Body of pancreas (tissue), 4 donors: ENCODE measurements around the gene RRP15. TPM values are rescaled to one million over a fixed set of nuclear protein-coding genes. Genes with fewer than 3 reads are reported as not detected.

Source experiments
- ATAC-seq: fragments of 150-250 bp; one replicate; pipeline ENCODE4 v1.9.1; 2016
- DNase-seq, 4 donors: peaks; one replicate each; pipeline ENCODE4 v3.0.0-alpha.2; 2019
- H3K27ac ChIP-seq, 4 donors: fragments of 200-600 bp; sonication (generic); 1 replicate in 3 of 4; 2 replicates in 1 of 4; pipeline versions ENCODE4 v1.5.1 to v1.6.1; 2016 to 2019; ENCODE audit warnings: mild to moderate bottlenecking in 1 of 4, mixed read lengths in 1 of 4, moderate library complexity in 1 of 4
- H3K27me3 ChIP-seq, 2 donors: fragments of 200-600 bp; sonication (generic); one replicate each; pipeline ENCODE4 v1.6.0; 2016; ENCODE audit warnings: mild to moderate bottlenecking in 1 of 2
- H3K36me3 ChIP-seq, 2 donors: fragments of 200-600 bp; sonication (generic); replicated peaks in 1 of 2; 2 replicates each; pipeline ENCODE4 v1.5.1; 2016; ENCODE audit warnings: low read depth in 2 of 2; ENCODE audit not compliant: insufficient read depth in 1 of 2
- H3K4me1 ChIP-seq: fragments of 200-600 bp; sonication (generic); one replicate; pipeline ENCODE4 v1.6.0; 2016
- H3K4me3 ChIP-seq, 2 donors: fragments of 200-600 bp; sonication (generic); 1 replicate in 1 of 2; 2 replicates in 1 of 2; pipeline ENCODE4 v1.5.1; 2016 to 2019
- H3K9me3 ChIP-seq, 3 donors: fragments of 200-600 bp; sonication (generic); 1 replicate in 2 of 3; 2 replicates in 1 of 3; pipeline ENCODE4 v1.5.1; 2016
- CTCF ChIP-seq, 7 experiments: fragments of 450-650 bp in 4 of 7; fragments of 200-600 bp in 3 of 7; sonication (generic) in 3 of 7; IDR thresholded peaks; one replicate each; pipeline ENCODE4 v1.5.1; 2016 to 2019; ENCODE audit warnings: antibody characterized with exemption in 7 of 7
- POLR2A ChIP-seq, 3 donors: fragments of 450-650 bp; IDR thresholded peaks; one replicate each; pipeline ENCODE4 v1.6.1; 2016; ENCODE audit warnings: antibody characterized with exemption in 3 of 3, mild to moderate bottlenecking in 2 of 3
- WGBS, 2 donors: methylation state at CpG; one replicate each; pipeline ENCODE4 v1.1.5; 2017; 5-methylcytosine and 5-hydroxymethylcytosine counted together
- intact Hi-C: fragments of 100-400 bp; cut with DNase I; formaldehyde crosslinking; loops from one replicate; pipeline ENCODE4 v1.15.1; 2023
- total RNA-seq, 2 donors: library from RNA; depleted of rRNA; stranded (reverse); fragments of >200 nt; gene quantifications; one replicate each; pipeline ENCODE4 v1.1.0, GENCODE V29; 2016

RRP15 gene
- total RNA-seq, 2 donors from 2014 or later, result 2.6 to 7.9 TPM

- no peak for DNase-seq
- ATAC-seq, result no peak
- no peaks in the 10 kb centered on the region for H3K4me1 ChIP-seq
- 56% methylated on average over 4 of the region's 4 CpGs for WGBS, 2 donors
- H3K9me3 ChIP-seq, result no peaks in the 10 kb centered on the region
- no peaks in the 10 kb centered on the region for H3K27me3 ChIP-seq
- intact Hi-C loops, result no loop called here
- H3K36me3 ChIP-seq, result no peaks in the 10 kb centered on the region
- H3K27ac ChIP-seq, result no peak overlapping the region
- H3K4me3 ChIP-seq, result no peak overlapping the region
- no peak for TF ChIP-seq CTCF (IDR thresholded peaks at IDR 0.05)
Observed at GRCh38 chr1:218250492-218250891, 34.6 kb upstream of the RRP15 start.

- H3K27ac ChIP-seq, result no peak overlapping the region
- no peak for TF ChIP-seq CTCF (IDR thresholded peaks at IDR 0.05)
- no peak for TF ChIP-seq POLR2A (IDR thresholded peaks at IDR 0.05)
- DNase-seq (no peak), ATAC-seq (no peak)
- H3K4me1 ChIP-seq, result no peaks in the 10 kb centered on the region
- no peaks in the 10 kb centered on the region for H3K36me3 ChIP-seq
- H3K4me3 ChIP-seq, result no peak overlapping the region
- H3K9me3 ChIP-seq, result no peaks in the 10 kb centered on the region
- no peaks in the 10 kb centered on the region for H3K27me3 ChIP-seq
- intact Hi-C loops, result no loop called here
- WGBS, 2 donors, result 49 to 57% methylated on average over 8 of the region's 8 CpGs
Observed at GRCh38 chr1:218254296-218254946, 30.7 kb upstream of the RRP15 start.

GRCh38 chr1:218255090-218255489 lies 30.0 kb upstream of the RRP15 start:
- intact Hi-C loops, result no loop called here
- Histone ChIP-seq H3K36me3 (no peaks in the 10 kb centered on the region), H3K27ac (no peak overlapping the region), H3K9me3 (no peaks in the 10 kb centered on the region), H3K27me3 (no peaks in the 10 kb centered on the region), H3K4me1 (no peaks in the 10 kb centered on the region), H3K4me3 (no peak overlapping the region)
- WGBS, 2 donors, result 58 to 61% methylated on average over 2 of the region's 2 CpGs
- TF ChIP-seq POLR2A (IDR thresholded peaks at IDR 0.05) (no peak), CTCF (IDR thresholded peaks at IDR 0.05) (no peak)
- ATAC-seq (no peak), DNase-seq (no peak)

GRCh38 chr1:218257371-218257770 lies 27.7 kb upstream of the RRP15 start:
- no peaks in the 10 kb centered on the region for H3K4me1 ChIP-seq
- H3K9me3 ChIP-seq, result no peaks in the 10 kb centered on the region
- no peaks in the 10 kb centered on the region for H3K36me3 ChIP-seq
- no peak for ATAC-seq
- no peak overlapping the region for H3K4me3 ChIP-seq
- no peak for DNase-seq
- intact Hi-C loops, result no loop called here
- TF ChIP-seq CTCF (IDR thresholded peaks at IDR 0.05) (no peak), POLR2A (IDR thresholded peaks at IDR 0.05) (no peak)
- WGBS, 2 donors, result 8 to 11% methylated on average over 1 of the region's 1 CpG
- H3K27me3 ChIP-seq, result no peaks in the 10 kb centered on the region
- no peak overlapping the region for H3K27ac ChIP-seq

- ATAC-seq, result no peak
- intact Hi-C loops, result no loop called here
- Histone ChIP-seq H3K27ac (no peak overlapping the region), H3K4me1 (no peaks in the 10 kb centered on the region), H3K36me3 (no peaks in the 10 kb centered on the region), H3K9me3 (no peaks in the 10 kb centered on the region), H3K4me3 (no peak overlapping the region), H3K27me3 (no peaks in the 10 kb centered on the region)
- TF ChIP-seq POLR2A (IDR thresholded peaks at IDR 0.05) (no peak), CTCF (IDR thresholded peaks at IDR 0.05) (no peak)
- WGBS, 2 donors, result 49 to 62% methylated on average over 2 of the region's 2 CpGs
- no peak for DNase-seq
Observed at GRCh38 chr1:218257971-218258370, 27.1 kb upstream of the RRP15 start.
